Measurements from ENCODE around the gene MAFF. TPM values are rescaled to one million over a fixed set of nuclear protein-coding genes. Genes with fewer than 3 reads are reported as not detected.

Gene MAFF
- total and polyA plus RNA-seq, 3 donors from 2014 or later = 3.2 to 5.8 (median 3.7) TPM

GRCh38 chr22:38189104-38189503, 12.7 kb upstream of the MAFF start:
- TF ChIP-seq POLR2A (IDR thresholded peaks at IDR 0.05) (no peak), CTCF (IDR thresholded peaks at IDR 0.05) (no peak)
- Histone ChIP-seq H3K27ac (no peak overlapping the region), H3K4me1 (peaks cover 3% of the 10 kb centered on the region), H3K4me3 (no peak overlapping the region), H3K27me3 (no peaks in the 10 kb centered on the region), H3K9me3 (no peaks in the 10 kb centered on the region), H3K36me3 (ENCODE audit: low read depth, missing control alignments) (no peaks in the 10 kb centered on the region)
- no peak for DNase-seq
- WGBS, 2 donors = 82 to 86% methylated on average over 3 of the region's 3 CpGs
- intact Hi-C loops (cut with DNase I; ENCODE audit: low total_unique reads) = no loop called here

- Histone ChIP-seq H3K27me3 (no peaks in the 10 kb centered on the region), H3K36me3 (ENCODE audit: low read depth, missing control alignments) (no peaks in the 10 kb centered on the region), H3K27ac (no peak overlapping the region), H3K9me3 (no peaks in the 10 kb centered on the region), H3K4me1 (peaks cover 3% of the 10 kb centered on the region), H3K4me3 (no peak overlapping the region)
- intact Hi-C loops (cut with DNase I; ENCODE audit: low total_unique reads) = no loop called here
- no peak for TF ChIP-seq CTCF (IDR thresholded peaks at IDR 0.05)
- no peak for TF ChIP-seq POLR2A (IDR thresholded peaks at IDR 0.05)
- 63 to 67% methylated on average over 5 to 6 of the region's 6 CpGs for WGBS, 2 donors
- no peak for DNase-seq
Observed at GRCh38 chr22:38190581-38190980, 11.2 kb upstream of the MAFF start.

GRCh38 chr22:38191055-38191454, 10.7 kb upstream of the MAFF start:
- no peak overlapping the region for H3K4me3 ChIP-seq
- intact Hi-C loops (cut with DNase I; ENCODE audit: low total_unique reads) = no loop called here
- no peaks in the 10 kb centered on the region for H3K9me3 ChIP-seq
- WGBS, 2 donors = 88 to 90% methylated on average over 14 of the region's 14 CpGs
- TF ChIP-seq CTCF (IDR thresholded peaks at IDR 0.05) (no peak), POLR2A (IDR thresholded peaks at IDR 0.05) (no peak)
- H3K27me3 ChIP-seq = no peaks in the 10 kb centered on the region
- no peak for DNase-seq
- H3K36me3 ChIP-seq (ENCODE audit: low read depth, missing control alignments) = no peaks in the 10 kb centered on the region
- no peak overlapping the region for H3K27ac ChIP-seq
- peaks cover 3% of the 10 kb centered on the region for H3K4me1 ChIP-seq

GRCh38 chr22:38191731-38192474, 9.9 kb upstream of the MAFF start:
- H3K27me3 ChIP-seq = no peaks in the 10 kb centered on the region
- no peaks in the 10 kb centered on the region for H3K9me3 ChIP-seq
- H3K4me3 ChIP-seq = no peak overlapping the region
- H3K4me1 ChIP-seq = peaks cover 3% of the 10 kb centered on the region
- TF ChIP-seq CTCF (IDR thresholded peaks at IDR 0.05) = no peak
- TF ChIP-seq POLR2A (IDR thresholded peaks at IDR 0.05) = no peak
- H3K27ac ChIP-seq = no peak overlapping the region
- intact Hi-C loops (cut with DNase I; ENCODE audit: low total_unique reads) = no loop called here
- 90 to 91% methylated on average over 10 of the region's 10 CpGs for WGBS, 2 donors
- no peak for DNase-seq
- H3K36me3 ChIP-seq (ENCODE audit: low read depth, missing control alignments) = no peaks in the 10 kb centered on the region

- H3K9me3 ChIP-seq = no peaks in the 10 kb centered on the region
- no peak overlapping the region for H3K4me3 ChIP-seq
- TF ChIP-seq POLR2A (IDR thresholded peaks at IDR 0.05) = no peak
- H3K4me1 ChIP-seq = peaks cover 3% of the 10 kb centered on the region
- 83 to 86% methylated on average over 3 of the region's 3 CpGs for WGBS, 2 donors
- H3K36me3 ChIP-seq (ENCODE audit: low read depth, missing control alignments) = no peaks in the 10 kb centered on the region
- H3K27me3 ChIP-seq = no peaks in the 10 kb centered on the region
- no peak for DNase-seq
- intact Hi-C loops (cut with DNase I; ENCODE audit: low total_unique reads) = no loop called here
- H3K27ac ChIP-seq = no peak overlapping the region
Observed at GRCh38 chr22:38192475-38192863, 9.3 kb upstream of the MAFF start.
